Erythroblast (primary cell): ENCODE measurements around the gene BOK.

Experiments used
- GATA1 ChIP-seq: IDR thresholded peaks from 2 replicates; pipeline ENCODE4 v1.6.1; 2011; ENCODE audit warnings: low read depth, mild to moderate bottlenecking, control low read depth, low read length, moderate library complexity
- POLR2A ChIP-seq: IDR thresholded peaks from 2 replicates; pipeline ENCODE4 v1.6.1; 2011; ENCODE audit warnings: mild to moderate bottlenecking, low read length

DNA sequence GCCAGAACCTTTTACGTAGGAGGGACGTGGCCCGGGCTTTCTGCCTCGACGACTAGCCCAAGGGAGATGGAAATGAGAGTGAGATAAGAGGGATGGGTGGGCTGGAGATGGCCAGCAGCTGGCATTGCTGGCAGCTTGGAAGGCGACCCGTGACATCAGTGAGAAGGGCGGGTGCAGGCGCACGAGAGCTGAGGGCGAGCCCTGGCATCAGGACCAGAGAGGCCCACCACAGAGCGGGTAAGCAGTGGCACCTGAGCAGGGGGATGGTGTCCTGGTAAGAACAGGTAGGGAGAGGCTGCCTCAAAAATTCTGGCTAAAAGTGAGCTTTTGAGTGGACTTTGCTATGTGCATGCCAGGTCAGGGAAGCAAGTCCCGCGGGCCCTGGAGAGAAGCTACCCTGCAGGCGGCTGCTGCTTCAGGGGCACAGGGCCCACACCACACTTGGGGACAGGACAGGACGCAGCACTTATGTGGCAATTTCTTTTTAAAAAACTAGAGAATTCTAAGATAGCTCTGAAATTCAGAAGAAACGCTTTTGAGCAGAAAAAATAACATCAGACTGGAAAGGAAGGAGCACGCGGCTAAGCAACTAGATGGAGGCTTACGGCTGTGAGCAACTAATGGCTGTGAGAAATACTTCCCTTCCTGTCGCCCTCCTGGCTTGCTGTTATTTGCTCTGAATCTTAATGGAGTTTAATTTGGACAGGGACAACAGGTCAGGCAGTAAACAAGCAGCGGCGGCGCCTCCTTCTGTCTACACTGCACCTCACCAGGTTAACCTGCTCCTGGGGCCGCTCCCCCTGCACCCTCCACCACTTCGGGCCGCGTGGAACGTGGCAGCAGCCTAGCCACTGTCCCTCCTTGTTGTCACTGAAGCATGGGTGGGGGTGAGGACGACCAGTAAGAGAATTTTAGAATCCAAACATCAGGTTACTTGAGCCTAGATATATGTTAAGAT is 57.9 kb downstream of the BOK start:
- TF ChIP-seq POLR2A: no peak
- TF ChIP-seq GATA1: no peak
